Neutrophil (primary cell): Measurements from ENCODE around the gene ZBTB20.
"Not testable (repeated sequence)": the region's sequence is repeated elsewhere in the genome, so short reads cannot be mapped to it uniquely, and the experiment has no call there.

ENCODE experiments used
- H3K27ac ChIP-seq: fragments of 200-600 bp; sonication (generic); 2 replicates; pipeline ENCODE4 v1.5.1; 2016; ENCODE audit warnings: mild to moderate bottlenecking, moderate library complexity
- H3K27me3 ChIP-seq: fragments of 200-600 bp; sonication (generic); 2 replicates; pipeline ENCODE4 v1.6.0; 2016; ENCODE audit warnings: mild to moderate bottlenecking
- H3K36me3 ChIP-seq: fragments of 200-600 bp; sonication (generic); 2 replicates; pipeline ENCODE4 v1.5.1; 2017
- H3K4me1 ChIP-seq, 2 experiments: fragments of 200-600 bp in 1 of 2; sonication (generic) in 1 of 2; 1 replicate in 1 of 2; 2 replicates in 1 of 2; pipeline versions ENCODE4 v1.5.1 to v1.6.1; 2013 to 2016; ENCODE audit warnings: low read depth in 1 of 2, low read length in 1 of 2, mild to moderate bottlenecking in 1 of 2, moderate library complexity in 1 of 2; ENCODE audit not compliant: control insufficient read depth in 1 of 2, insufficient read depth in 1 of 2
- H3K4me3 ChIP-seq, 2 experiments: fragments of 200-600 bp in 1 of 2; sonication (generic) in 1 of 2; 1 replicate in 1 of 2; 2 replicates in 1 of 2; pipeline ENCODE4 v1.5.1; 2013 to 2016; ENCODE audit warnings: low read depth in 1 of 2, low read length in 1 of 2, mild to moderate bottlenecking in 1 of 2, moderate library complexity in 1 of 2
- H3K9me3 ChIP-seq: fragments of 200-600 bp; sonication (generic); 2 replicates; pipeline ENCODE4 v1.5.1; 2016
- CTCF ChIP-seq: fragments of 200-600 bp; sonication (generic); IDR thresholded peaks from 2 replicates; pipeline ENCODE4 v1.5.1; 2016; ENCODE audit warnings: antibody characterized with exemption

The ZBTB20 gene

GRCh38 chr3:114830652-114831051 lies 316.4 kb downstream of the ZBTB20 start:
- Histone ChIP-seq H3K4me1 (no peaks in the 10 kb centered on the region), H3K36me3 (no peaks in the 10 kb centered on the region), H3K9me3 (no peaks in the 10 kb centered on the region), H3K4me3 (no peak overlapping the region), H3K27ac (no peak overlapping the region), H3K27me3 (no peaks in the 10 kb centered on the region)
- TF ChIP-seq CTCF = no peak

- Histone ChIP-seq H3K36me3 (no peaks in the 10 kb centered on the region), H3K4me3 (no peak overlapping the region), H3K9me3 (no peaks in the 10 kb centered on the region), H3K27me3 (no peaks in the 10 kb centered on the region), H3K27ac (no peak overlapping the region), H3K4me1 (no peaks in the 10 kb centered on the region)
- no peak for TF ChIP-seq CTCF
Measured at GRCh38 chr3:114829783-114830182, 317.3 kb downstream of the ZBTB20 start.

- Histone ChIP-seq H3K9me3 (no peaks in the 10 kb centered on the region), H3K36me3 (no peaks in the 10 kb centered on the region), H3K4me1 (no peaks in the 10 kb centered on the region), H3K27me3 (no peaks in the 10 kb centered on the region), H3K27ac (no peak overlapping the region), H3K4me3 (no peak overlapping the region)
- no peak for TF ChIP-seq CTCF
Measured at GRCh38 chr3:114827495-114827894, 319.6 kb downstream of the ZBTB20 start.

- no peaks in the 10 kb centered on the region for H3K4me1 ChIP-seq
- H3K27me3 ChIP-seq = no peaks in the 10 kb centered on the region
- no peaks in the 10 kb centered on the region for H3K9me3 ChIP-seq
- H3K4me3 ChIP-seq = no peak overlapping the region
- TF ChIP-seq CTCF = no peak
- no peak overlapping the region for H3K27ac ChIP-seq
- H3K36me3 ChIP-seq = no peaks in the 10 kb centered on the region
Measured at GRCh38 chr3:114824014-114824413, 323.1 kb downstream of the ZBTB20 start.

GRCh38 chr3:114823061-114823460 lies 324.0 kb downstream of the ZBTB20 start:
- Histone ChIP-seq H3K27me3 (no peaks in the 10 kb centered on the region), H3K4me3 (no peak overlapping the region), H3K36me3 (no peaks in the 10 kb centered on the region), H3K9me3 (no peaks in the 10 kb centered on the region), H3K4me1 (no peaks in the 10 kb centered on the region), H3K27ac (no peak overlapping the region)
- TF ChIP-seq CTCF = no peak

- Histone ChIP-seq H3K36me3 (no peaks in the 10 kb centered on the region), H3K27me3 (no peaks in the 10 kb centered on the region), H3K4me1 (no peaks in the 10 kb centered on the region), H3K4me3 (no peak overlapping the region), H3K27ac (no peak overlapping the region), H3K9me3 (no peaks in the 10 kb centered on the region)
- TF ChIP-seq CTCF = no peak
Measured at GRCh38 chr3:114816052-114816451, 331.0 kb downstream of the ZBTB20 start.

GRCh38 chr3:114812541-114813238 lies 334.4 kb downstream of the ZBTB20 start:
- not testable (repeated sequence) for H3K27ac ChIP-seq, H3K36me3 ChIP-seq, H3K27me3 ChIP-seq, H3K9me3 ChIP-seq, H3K4me3 ChIP-seq, H3K4me1 ChIP-seq
